Peyer's patch (tissue), 4 donors: ENCODE results near the gene PSMB3. TPM values are rescaled to one million over a fixed set of nuclear protein-coding genes. Genes with fewer than 3 reads are reported as not detected.

Experiments used
- DNase-seq, 3 donors: peaks; one replicate each; pipeline ENCODE4 v3.0.0-alpha.2; 2017 to 2019
- H3K27ac ChIP-seq, 4 donors: fragments of 200-600 bp; sonication (generic); one replicate each; pipeline ENCODE4 v1.5.1; 2016 to 2019
- H3K27me3 ChIP-seq, 2 donors: fragments of 200-600 bp; sonication (generic); one replicate each; pipeline ENCODE4 v1.5.1; 2019
- H3K36me3 ChIP-seq, 3 donors: fragments of 200-600 bp; sonication (generic); one replicate each; pipeline ENCODE4 v1.5.1; 2016 to 2019
- H3K4me1 ChIP-seq, 4 donors: fragments of 200-600 bp; sonication (generic); one replicate each; pipeline ENCODE4 v1.5.1; 2016 to 2019
- H3K4me3 ChIP-seq, 4 donors: fragments of 200-600 bp; sonication (generic); 1 replicate in 3 of 4; 2 replicates in 1 of 4; pipeline ENCODE4 v1.5.1; 2016 to 2019; ENCODE audit warnings: mild to moderate bottlenecking in 1 of 4
- H3K9me3 ChIP-seq, 4 donors: fragments of 200-600 bp; sonication (generic); one replicate each; pipeline ENCODE4 v1.5.1; 2016 to 2019; ENCODE audit warnings: mild to moderate bottlenecking in 1 of 4
- POLR2A ChIP-seq, 2 donors: fragments of 450-650 bp; IDR thresholded peaks; one replicate each; pipeline ENCODE4 v1.5.1; 2017; ENCODE audit warnings: antibody characterized with exemption in 2 of 2, mild to moderate bottlenecking in 2 of 2, moderate library complexity in 2 of 2
- total RNA-seq, 4 donors: library from RNA; depleted of rRNA; stranded (reverse); fragments of >200 nt; gene quantifications; one replicate each; pipeline ENCODE4 v1.1.0, GENCODE V29; 2016
- TF ChIP-seq, protein P1 (sequence below), 6 experiments: fragments of 450-650 bp in 4 of 6; fragments of 200-600 bp in 2 of 6; sonication (generic) in 1 of 6; IDR thresholded peaks; one replicate each; pipeline ENCODE4 v1.5.1; 2017 to 2019; ENCODE audit warnings: antibody characterized with exemption in 6 of 6, mild to moderate bottlenecking in 3 of 6, moderate library complexity in 1 of 6

The PSMB3 gene
- total RNA-seq, 4 donors from 2014 or later = 106 to 165 (median 109) TPM

DNA sequence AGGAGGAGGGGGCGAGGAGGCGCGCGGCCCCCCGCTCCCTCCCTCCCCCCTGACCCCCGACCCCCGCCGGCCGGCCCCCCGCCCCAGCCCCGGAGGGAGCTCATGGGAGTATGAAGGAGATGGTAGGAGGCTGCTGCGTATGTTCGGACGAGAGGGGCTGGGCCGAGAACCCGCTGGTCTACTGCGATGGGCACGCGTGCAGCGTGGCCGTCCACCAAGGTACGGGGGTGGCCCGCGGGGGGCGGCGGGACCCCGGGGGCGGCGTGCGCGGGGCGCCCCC lies 47.1 kb upstream of the PSMB3 start:
- TF ChIP-seq POLR2A (IDR thresholded peaks at IDR 0.05) = no peak
- TF ChIP-seq, protein P1, sequence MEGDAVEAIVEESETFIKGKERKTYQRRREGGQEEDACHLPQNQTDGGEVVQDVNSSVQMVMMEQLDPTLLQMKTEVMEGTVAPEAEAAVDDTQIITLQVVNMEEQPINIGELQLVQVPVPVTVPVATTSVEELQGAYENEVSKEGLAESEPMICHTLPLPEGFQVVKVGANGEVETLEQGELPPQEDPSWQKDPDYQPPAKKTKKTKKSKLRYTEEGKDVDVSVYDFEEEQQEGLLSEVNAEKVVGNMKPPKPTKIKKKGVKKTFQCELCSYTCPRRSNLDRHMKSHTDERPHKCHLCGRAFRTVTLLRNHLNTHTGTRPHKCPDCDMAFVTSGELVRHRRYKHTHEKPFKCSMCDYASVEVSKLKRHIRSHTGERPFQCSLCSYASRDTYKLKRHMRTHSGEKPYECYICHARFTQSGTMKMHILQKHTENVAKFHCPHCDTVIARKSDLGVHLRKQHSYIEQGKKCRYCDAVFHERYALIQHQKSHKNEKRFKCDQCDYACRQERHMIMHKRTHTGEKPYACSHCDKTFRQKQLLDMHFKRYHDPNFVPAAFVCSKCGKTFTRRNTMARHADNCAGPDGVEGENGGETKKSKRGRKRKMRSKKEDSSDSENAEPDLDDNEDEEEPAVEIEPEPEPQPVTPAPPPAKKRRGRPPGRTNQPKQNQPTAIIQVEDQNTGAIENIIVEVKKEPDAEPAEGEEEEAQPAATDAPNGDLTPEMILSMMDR (IDR thresholded peaks at IDR 0.05) = no peak
- Histone ChIP-seq H3K27me3 (no peaks in the 10 kb centered on the region), H3K36me3 (peaks cover 0 to 32% (median 0%) of the 10 kb centered on the region in 3 donors), H3K27ac (peak overlapping the region; percentile 89 to 99 (median 97)), H3K4me3 (peak overlapping the region; percentile 87 to 97 (median 94)), H3K9me3 (no peaks in the 10 kb centered on the region), H3K4me1 (peaks cover 0 to 32% (median 4%) of the 10 kb centered on the region in 4 donors)
- peak in 1 of 3 donors; percentile 68 for DNase-seq

DNA sequence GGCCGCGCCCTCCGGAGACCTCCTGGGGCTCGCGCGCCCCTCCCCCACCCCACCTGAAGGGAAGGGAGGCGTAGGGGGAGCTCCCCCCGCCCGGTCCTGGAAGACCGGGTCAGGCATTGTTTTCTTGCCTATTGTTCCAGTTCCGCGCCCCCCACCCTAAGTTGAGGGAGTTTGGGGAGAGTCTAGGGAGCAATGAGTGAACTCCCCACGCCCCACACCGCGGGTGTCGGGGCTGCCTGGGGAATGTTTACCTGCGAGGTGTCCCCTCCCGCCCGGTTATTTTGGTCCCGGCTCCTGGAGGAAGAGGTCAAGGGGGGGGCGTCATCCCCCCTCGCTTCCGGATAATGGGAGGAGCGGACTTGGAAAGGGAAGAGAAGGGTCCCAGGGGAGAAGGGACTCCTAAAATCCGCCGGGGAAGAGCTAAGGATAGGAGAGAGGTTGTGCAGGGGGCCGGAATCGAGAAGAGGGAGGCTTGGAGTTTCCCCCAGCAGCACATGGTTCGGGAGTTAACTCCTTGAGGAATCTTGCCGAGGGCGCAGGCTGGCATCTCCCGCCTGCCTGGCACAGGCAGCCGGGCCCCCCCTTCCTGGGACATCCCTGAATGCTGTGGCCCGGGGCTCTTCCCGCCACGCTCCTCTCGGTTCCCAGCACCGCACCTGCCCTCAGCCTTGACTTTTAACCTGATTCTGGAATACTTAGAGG lies 46.6 kb upstream of the PSMB3 start:
- DNase-seq = peak; percentile 59 to 68 (median 68)
- Histone ChIP-seq H3K9me3 (no peaks in the 10 kb centered on the region), H3K27me3 (no peaks in the 10 kb centered on the region), H3K36me3 (peaks cover 0 to 35% (median 0%) of the 10 kb centered on the region in 3 donors), H3K4me1 (peaks cover 0 to 31% (median 4%) of the 10 kb centered on the region in 4 donors), H3K4me3 (peak overlapping the region; percentile 87 to 97 (median 94)), H3K27ac (peak overlapping the region; percentile 89 to 99 (median 97))
- TF ChIP-seq, protein P1 (IDR thresholded peaks at IDR 0.05) = no peak
- TF ChIP-seq POLR2A (IDR thresholded peaks at IDR 0.05) = no peak

DNA sequence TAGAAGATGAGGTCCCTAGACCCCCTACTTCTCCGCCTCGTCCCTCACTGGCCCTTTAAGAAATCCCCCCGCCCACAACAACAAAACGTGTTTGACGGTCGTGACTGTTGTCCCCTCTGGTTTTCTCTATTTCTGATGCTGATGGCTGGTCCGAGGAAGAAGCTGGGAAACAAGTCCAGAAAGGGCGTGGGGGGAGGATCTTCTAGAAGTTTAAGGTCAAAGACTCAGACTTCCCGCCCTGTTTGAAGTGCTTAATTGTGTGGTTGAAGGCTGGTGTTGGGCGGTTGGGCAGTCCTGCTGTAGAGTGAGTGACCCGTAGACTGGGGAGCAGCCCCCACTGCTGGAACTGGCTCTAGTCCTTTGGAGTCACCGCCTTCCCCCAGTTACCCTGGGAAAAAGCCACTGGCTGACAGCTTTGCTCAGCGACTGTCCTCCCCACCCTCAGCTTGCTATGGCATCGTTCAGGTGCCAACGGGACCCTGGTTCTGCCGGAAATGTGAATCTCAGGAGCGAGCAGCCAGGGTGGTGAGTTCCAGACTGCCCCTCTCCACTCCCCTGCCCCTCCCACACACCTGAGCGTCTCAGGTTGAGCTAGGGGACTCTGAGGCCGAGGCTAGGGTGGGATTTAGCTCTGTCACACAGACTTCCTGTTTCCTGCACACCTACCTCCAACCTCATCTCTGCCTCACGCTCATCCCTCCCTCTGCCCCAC lies 45.9 kb upstream of the PSMB3 start:
- peak in 1 of 3 donors; percentile 31 for DNase-seq
- H3K4me1 ChIP-seq = peaks cover 0 to 24% (median under 1%) of the 10 kb centered on the region in 4 donors

DNA sequence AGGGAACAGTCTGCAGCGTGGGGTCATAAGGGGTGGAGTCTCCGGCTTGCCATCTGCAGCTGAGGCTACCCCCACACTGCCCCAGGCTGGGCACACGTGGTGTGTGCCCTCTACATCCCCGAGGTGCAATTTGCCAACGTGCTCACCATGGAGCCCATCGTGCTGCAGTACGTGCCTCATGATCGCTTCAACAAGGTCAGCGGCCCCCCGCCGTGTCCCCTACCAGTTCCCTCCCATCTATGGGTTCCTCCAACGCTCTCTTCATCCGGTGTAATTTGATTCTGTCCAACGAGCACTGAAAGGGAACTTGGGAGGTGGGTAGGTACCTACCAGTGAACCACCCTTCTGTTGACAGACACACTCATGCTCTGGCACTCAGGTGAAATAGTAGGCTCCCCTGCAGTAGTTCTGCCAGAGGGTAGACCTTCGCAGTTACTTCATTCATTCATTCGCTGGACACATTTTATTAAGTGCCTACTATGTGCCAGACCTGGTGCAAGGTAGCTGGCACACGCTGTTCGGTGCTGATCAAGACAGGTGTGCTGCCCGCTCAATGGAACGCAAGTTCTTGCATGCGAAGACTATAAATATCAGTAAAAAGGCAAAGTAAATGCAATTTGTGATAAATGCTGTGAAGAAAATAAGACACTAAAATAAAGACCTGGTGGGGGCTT lies 44.7 kb upstream of the PSMB3 start:
- DNase-seq = no peak
- Histone ChIP-seq H3K4me1 (peaks cover 0 to 23% (median 0%) of the 10 kb centered on the region in 4 donors), H3K9me3 (no peaks in the 10 kb centered on the region), H3K27ac (peak overlapping the region in 1 of 4 donors; percentile 96), H3K4me3 (no peak overlapping the region), H3K27me3 (no peaks in the 10 kb centered on the region), H3K36me3 (peaks cover 0 to 53% (median 0%) of the 10 kb centered on the region in 3 donors)
- TF ChIP-seq, protein P1 (IDR thresholded peaks at IDR 0.05) = no peak
- TF ChIP-seq POLR2A (IDR thresholded peaks at IDR 0.05) = no peak

More for the DNA sequence above, 45.9 kb upstream of the PSMB3 start:
- no peaks in the 10 kb centered on the region for H3K9me3 ChIP-seq
- H3K36me3 ChIP-seq = peaks cover 0 to 41% (median 0%) of the 10 kb centered on the region in 3 donors
- no peaks in the 10 kb centered on the region for H3K27me3 ChIP-seq
- TF ChIP-seq POLR2A (IDR thresholded peaks at IDR 0.05) = no peak
- peak overlapping the region; percentile 87 to 97 (median 94) for H3K4me3 ChIP-seq
- peak overlapping the region; percentile 89 to 99 (median 97) for H3K27ac ChIP-seq

DNA sequence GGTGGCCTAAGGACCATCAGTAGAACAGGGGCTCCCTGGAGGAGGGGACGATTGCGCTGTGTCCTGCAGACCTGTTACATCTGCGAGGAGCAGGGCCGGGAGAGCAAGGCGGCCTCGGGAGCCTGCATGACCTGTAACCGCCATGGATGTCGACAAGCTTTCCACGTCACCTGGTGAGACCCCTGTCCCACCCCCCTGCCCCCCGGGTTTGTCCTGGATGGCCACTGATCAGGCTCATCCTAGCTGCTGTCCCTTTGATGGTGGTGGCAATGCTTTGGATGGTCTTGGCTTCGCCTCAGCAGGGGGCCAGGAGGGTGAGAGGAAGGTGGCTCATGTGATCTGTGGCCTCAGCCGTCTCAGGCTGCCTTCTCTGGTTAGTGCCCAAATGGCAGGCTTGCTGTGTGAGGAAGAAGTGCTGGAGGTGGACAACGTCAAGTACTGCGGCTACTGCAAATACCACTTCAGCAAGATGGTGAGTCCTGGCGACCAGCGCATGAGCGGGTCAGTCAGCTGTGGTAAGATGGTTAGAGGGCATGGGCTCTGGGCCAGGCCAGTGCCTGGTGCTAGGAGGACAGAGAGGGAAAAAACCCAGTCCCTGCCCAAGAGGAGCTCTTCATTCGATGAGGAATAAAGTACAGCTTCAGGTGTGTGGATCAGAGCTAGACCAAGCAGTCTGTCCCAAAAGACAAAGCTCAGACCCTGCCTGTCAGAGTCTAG lies 43.3 kb upstream of the PSMB3 start:
- H3K27ac ChIP-seq = no peak overlapping the region
- TF ChIP-seq, protein P1 (IDR thresholded peaks at IDR 0.05) = no peak
- TF ChIP-seq POLR2A (IDR thresholded peaks at IDR 0.05) = no peak
- DNase-seq = no peak
- peaks cover 0 to 23% (median 0%) of the 10 kb centered on the region in 4 donors for H3K4me1 ChIP-seq
- no peaks in the 10 kb centered on the region for H3K9me3 ChIP-seq
- no peak overlapping the region for H3K4me3 ChIP-seq
- H3K27me3 ChIP-seq = no peaks in the 10 kb centered on the region
- peaks cover 0 to 67% (median 0%) of the 10 kb centered on the region in 3 donors for H3K36me3 ChIP-seq
